Left kidney (tissue), 2 donors: ENCODE results near the gene OCRL. TPM values are rescaled to one million over a fixed set of nuclear protein-coding genes. Genes with fewer than 3 reads are reported as not detected.
A peak's percentile ranks its signal among the peaks of the same experiment; 100 is the strongest.
"Not testable (repeated sequence)": the region's sequence is repeated elsewhere in the genome, so short reads cannot be mapped to it uniquely, and the experiment has no call there.

ENCODE experiments used
- DNase-seq: peaks from one replicate; pipeline ENCODE4 v3.0.0-alpha.2; 2013
- polyA plus RNA-seq: library from polyadenylated mRNA; unstranded; fragments of 120-200 nt; gene quantifications from one replicate; pipeline ENCODE4 v1.2.1, GENCODE V29; 2013; ENCODE audit not compliant: insufficient read length

OCRL gene
- polyA plus RNA-seq, 1 donor = 35.8 TPM

GRCh38 chrX:129531132-129531531 is 8.9 kb upstream of the OCRL start:
- DNase-seq = no peak

- DNase-seq = no peak
Measured at GRCh38 chrX:129534816-129535578, 5.1 kb upstream of the OCRL start.

DNA sequence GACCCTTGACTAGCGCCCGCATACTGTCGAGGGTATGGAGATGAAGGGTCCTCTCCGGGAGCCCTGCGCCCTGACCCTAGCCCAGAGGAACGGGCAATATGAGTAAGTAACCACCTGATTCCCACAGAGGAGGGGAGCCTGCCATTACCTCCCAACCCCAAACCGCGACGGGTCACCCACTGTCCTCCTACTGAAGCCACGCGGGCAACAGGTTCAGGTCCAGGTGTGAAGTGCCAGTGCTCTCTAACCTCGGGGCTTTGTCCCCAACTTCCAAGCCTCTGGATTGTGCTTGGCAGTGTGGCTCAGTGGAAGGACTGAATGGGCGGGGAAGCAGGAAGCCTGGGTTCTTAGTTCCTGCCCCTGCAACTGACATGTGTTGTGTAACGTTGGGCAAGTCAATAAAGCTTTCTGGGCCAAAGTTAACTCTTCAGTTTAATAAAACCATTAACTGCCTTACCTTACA is 694 bp downstream of the OCRL start:
- no peak for DNase-seq

DNA sequence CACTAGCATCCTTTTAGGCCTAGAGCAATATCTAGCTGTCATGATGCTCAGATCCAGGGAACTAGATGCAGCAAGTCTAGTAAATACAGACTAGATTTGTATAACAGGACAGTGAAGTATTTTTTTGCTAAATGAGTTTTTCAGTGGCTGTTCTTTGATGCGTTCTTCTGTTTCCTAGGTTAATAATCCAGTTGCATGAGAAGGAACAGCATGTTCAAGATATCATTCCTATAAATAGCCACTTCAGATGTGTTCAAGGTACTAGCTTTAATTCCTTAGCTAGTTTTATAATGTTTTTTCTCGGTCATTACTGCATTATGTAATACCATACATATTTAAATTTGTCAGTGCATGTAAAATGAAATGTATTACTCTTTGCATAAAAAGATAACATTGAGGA is 4.7 kb downstream of the OCRL start:
- no peak for DNase-seq

DNA sequence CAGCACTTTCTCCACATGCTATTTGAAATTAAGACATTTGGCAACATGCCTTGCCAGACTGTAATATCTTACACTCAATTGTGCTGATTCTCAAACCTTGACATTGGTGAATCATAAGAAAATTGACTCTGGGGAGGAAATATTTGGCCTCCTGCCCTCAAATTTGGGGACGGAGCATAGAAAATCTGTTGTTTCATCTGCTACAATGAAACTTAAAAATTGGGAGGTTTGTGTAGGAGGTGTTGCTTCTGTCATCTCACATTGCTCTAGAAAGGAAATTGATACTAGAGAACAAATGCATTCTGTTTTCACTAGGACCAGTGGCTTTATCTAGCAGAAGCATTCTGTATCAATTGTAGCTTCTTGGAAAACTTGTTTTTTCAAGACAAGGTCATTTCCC is 5.3 kb downstream of the OCRL start:
- DNase-seq = no peak

- DNase-seq = no peak
Measured at GRCh38 chrX:129549124-129549523, 9.1 kb downstream of the OCRL start.

- no peak for DNase-seq
Measured at GRCh38 chrX:129553619-129554288, 13.7 kb downstream of the OCRL start.

- DNase-seq = not testable (repeated sequence)
Measured at GRCh38 chrX:129554816-129555215, 14.8 kb downstream of the OCRL start.

GRCh38 chrX:129556806-129557315 is 16.8 kb downstream of the OCRL start:
- DNase-seq = no peak

DNA sequence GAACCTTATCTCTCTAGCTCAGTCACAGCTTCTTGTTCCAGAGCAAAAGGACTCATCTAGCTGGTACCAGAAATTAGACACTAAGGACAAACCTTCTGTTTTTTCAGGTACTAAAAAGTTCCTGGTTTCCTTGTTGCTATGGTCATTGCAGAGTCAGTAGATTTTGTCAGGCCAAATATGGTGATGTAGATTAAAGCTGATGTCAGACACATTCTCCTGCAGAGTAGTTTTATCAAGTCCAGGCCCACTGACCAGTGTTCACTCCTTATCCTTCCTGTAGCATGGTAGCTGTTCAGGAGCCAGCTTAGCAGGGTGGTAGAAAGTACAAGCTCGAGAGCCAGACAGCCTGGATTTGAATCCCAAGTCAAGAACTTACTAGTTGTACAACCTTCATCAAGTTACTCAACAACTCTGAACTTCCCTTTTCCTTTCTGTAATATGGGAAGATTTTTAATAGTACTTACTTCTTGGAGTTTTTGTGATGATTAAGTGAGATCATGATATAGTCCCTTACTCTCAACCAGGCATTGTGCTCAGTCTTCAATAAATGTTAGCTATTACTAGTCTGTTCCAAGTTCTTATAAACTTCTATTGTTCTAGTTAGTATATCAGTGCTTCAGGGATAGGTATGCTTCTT is 17.9 kb downstream of the OCRL start:
- DNase-seq = no peak

GRCh38 chrX:129559783-129560182 is 19.7 kb downstream of the OCRL start:
- DNase-seq = no peak

- no peak for DNase-seq
Measured at GRCh38 chrX:129561453-129561852, 21.4 kb downstream of the OCRL start.

DNA sequence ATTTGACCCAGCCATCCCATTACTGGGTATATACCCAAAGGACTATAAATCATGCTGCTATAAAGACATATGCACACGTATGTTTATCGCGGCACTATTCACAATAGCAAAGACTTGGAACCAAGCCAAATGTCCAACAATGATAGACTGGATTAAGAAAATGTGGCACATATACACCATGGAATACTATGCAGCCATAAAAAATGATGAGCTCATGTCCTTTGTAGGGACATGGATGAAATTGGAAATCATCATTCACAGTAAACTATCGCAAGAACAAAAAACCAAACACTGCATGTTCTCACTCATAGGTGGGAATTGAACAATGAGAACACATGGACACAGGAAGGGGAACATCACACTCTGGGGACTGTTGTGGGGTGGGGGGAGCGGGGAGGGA is 24.3 kb downstream of the OCRL start:
- DNase-seq = not testable (repeated sequence)

- peak; percentile 28 for DNase-seq
Measured at GRCh38 chrX:129565046-129565650, 25.1 kb downstream of the OCRL start.

DNA sequence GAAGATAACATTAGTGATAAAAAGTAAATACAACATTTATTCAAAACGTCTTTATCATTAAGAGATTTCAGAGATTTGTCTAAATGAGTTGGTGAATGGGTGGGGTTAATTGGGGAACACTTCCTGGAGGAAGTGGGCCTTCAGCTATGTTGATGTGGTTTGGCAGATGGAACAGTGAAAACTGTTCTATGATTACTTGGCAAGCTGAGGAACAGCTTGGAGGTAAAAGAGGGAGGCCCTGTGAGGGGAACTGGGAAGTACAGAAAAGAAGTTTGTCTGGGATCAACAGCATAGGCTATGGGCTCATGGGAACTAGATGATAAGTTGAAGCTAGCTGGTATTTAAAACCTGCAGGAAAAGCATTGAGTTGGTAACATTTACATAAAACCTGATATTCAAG is 26.0 kb downstream of the OCRL start:
- no peak for DNase-seq

- DNase-seq = no peak
Measured at GRCh38 chrX:129568349-129568748, 28.3 kb downstream of the OCRL start.

DNA sequence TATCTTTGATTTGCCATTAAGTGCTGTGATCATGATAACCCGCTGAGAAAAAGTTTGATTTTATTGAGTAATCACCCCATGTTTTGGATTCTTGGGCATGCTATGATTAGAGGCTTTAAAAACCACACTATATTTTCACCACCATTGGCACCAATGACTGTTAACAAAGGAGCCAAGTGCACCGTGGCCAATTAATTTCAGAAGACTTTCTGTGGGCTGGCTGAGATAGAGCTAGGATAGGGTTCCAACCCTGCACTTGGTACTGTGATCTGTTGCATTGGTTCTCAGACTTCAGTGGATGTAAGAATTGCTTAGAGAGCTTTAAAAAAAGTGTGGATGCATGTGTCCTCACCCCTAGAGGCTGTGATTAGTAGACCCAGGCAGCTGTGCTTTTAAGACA is 32.4 kb downstream of the OCRL start:
- DNase-seq = no peak

DNA sequence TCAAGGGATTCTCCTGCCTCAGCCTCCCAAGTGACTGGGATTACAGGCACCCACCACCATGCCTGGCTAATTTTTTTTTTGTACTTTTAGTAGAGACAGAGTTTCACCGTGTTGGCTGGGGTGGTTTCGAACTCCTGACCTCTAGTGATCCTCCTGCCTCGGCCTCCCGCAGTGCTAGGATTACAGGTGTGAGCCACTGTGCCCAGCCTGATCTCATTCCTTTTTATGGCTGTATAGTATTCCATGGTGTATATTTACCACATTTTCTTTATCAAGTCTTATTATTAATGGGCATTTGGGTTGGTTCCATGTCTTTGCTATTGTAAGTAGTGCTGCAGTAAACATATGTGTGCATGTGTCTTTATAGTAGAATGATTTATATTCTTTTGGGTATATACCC is 33.6 kb downstream of the OCRL start:
- DNase-seq = not testable (repeated sequence)

GRCh38 chrX:129574214-129574613 is 34.2 kb downstream of the OCRL start:
- DNase-seq = no peak

DNA sequence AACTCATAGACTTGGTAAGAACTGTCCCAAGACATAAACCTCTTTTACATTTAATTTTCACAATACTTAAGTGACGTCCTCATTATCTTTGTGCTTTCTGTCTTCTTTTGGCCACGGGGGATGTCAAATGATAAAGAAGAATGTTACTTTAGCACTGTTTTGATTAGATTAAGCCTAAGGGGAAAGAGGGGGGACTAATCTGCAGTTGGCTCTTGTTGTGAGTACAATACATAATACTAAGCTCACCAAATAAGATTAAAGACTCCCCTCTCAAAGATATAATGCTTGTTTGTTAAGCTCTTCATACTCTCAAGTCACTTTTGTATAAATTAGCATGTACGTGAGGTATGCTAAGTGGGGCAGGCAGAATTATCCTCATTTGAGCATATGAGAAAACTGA is 36.5 kb downstream of the OCRL start:
- no peak for DNase-seq

- DNase-seq = no peak
Measured at GRCh38 chrX:129577473-129577872, 37.4 kb downstream of the OCRL start.

- DNase-seq = no peak
Measured at GRCh38 chrX:129577877-129578276, 37.8 kb downstream of the OCRL start.

GRCh38 chrX:129581904-129582303 is 41.8 kb downstream of the OCRL start:
- no peak for DNase-seq
